ENCODE measurements around the gene RASGRF1. TPM values are rescaled to one million over a fixed set of nuclear protein-coding genes. Genes with fewer than 3 reads are reported as not detected.
A peak's percentile ranks its signal among the peaks of the same experiment; 100 is the strongest.

The RASGRF1 gene
- total and polyA plus RNA-seq, 2 donors (not counting 1 experiment from before 2014, with no cell fraction given): 0.09 TPM; not detected in 1

GRCh38 chr15:79007066-79007465 lies 83.5 kb downstream of the RASGRF1 start:
- DNase-seq (ENCODE audit: low read depth in 2 of 2): peak in 1 of 2 donors; percentile 58
- H3K79me2 ChIP-seq (ENCODE audit: control insufficient read depth, insufficient read depth, low read length): no peaks in the 10 kb centered on the region
- no peaks in the 10 kb centered on the region for H3K9me3 ChIP-seq (ENCODE audit: control insufficient read depth, insufficient read depth, low read depth, low read length)
- TF ChIP-seq, protein P1, sequence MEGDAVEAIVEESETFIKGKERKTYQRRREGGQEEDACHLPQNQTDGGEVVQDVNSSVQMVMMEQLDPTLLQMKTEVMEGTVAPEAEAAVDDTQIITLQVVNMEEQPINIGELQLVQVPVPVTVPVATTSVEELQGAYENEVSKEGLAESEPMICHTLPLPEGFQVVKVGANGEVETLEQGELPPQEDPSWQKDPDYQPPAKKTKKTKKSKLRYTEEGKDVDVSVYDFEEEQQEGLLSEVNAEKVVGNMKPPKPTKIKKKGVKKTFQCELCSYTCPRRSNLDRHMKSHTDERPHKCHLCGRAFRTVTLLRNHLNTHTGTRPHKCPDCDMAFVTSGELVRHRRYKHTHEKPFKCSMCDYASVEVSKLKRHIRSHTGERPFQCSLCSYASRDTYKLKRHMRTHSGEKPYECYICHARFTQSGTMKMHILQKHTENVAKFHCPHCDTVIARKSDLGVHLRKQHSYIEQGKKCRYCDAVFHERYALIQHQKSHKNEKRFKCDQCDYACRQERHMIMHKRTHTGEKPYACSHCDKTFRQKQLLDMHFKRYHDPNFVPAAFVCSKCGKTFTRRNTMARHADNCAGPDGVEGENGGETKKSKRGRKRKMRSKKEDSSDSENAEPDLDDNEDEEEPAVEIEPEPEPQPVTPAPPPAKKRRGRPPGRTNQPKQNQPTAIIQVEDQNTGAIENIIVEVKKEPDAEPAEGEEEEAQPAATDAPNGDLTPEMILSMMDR (conservative IDR thresholded peaks at IDR 0.05 in 1 of 2, IDR thresholded peaks at IDR 0.05 in 1 of 2; ENCODE audit: low read depth in 1 of 2, low read length in 2 of 2): peak; percentile 35 to 70
- no peak for TF ChIP-seq EZH2 (IDR thresholded peaks at IDR 0.05; ENCODE audit: low read length, missing control alignments)
- H4K20me1 ChIP-seq (ENCODE audit: control insufficient read depth, extremely low read depth, insufficient read depth, low read length): no peaks in the 10 kb centered on the region
- no peak overlapping the region for H2AFZ ChIP-seq (ENCODE audit: low read length)
- no peak overlapping the region for H3K4me3 ChIP-seq (replicated peaks in 1 of 4; ENCODE audit: control extremely low read depth in 1 of 4, insufficient read depth in 1 of 4, low read depth in 3 of 4, low read length in 4 of 4)
- no peak overlapping the region for H3K27ac ChIP-seq (ENCODE audit: insufficient read depth, low read length)
- H3K36me3 ChIP-seq (ENCODE audit: control insufficient read depth, insufficient read depth, low read length): no peaks in the 10 kb centered on the region
- H3K9ac ChIP-seq (ENCODE audit: insufficient read depth, low read length): no peak overlapping the region
- H3K4me1 ChIP-seq (ENCODE audit: control insufficient read depth, extremely low read depth, insufficient read depth, low read length): peaks cover 7% of the 10 kb centered on the region
- peaks cover 2% of the 10 kb centered on the region for H3K27me3 ChIP-seq (ENCODE audit: control insufficient read depth, insufficient read depth, low read length)
- no peak overlapping the region for H3K4me2 ChIP-seq (ENCODE audit: extremely low read depth, insufficient read depth, low read length)

- no peak for DNase-seq (ENCODE audit: low read depth in 2 of 2)
- TF ChIP-seq, protein P1 (conservative IDR thresholded peaks at IDR 0.05 in 1 of 2, IDR thresholded peaks at IDR 0.05 in 1 of 2; ENCODE audit: low read depth in 1 of 2, low read length in 2 of 2): no peak
- TF ChIP-seq EZH2 (IDR thresholded peaks at IDR 0.05; ENCODE audit: low read length, missing control alignments): no peak
- Histone ChIP-seq H3K79me2 (ENCODE audit: control insufficient read depth, insufficient read depth, low read length) (no peaks in the 10 kb centered on the region), H3K27ac (ENCODE audit: insufficient read depth, low read length) (no peak overlapping the region), H3K4me1 (ENCODE audit: control insufficient read depth, extremely low read depth, insufficient read depth, low read length) (peaks cover 7% of the 10 kb centered on the region), H3K36me3 (ENCODE audit: control insufficient read depth, insufficient read depth, low read length) (no peaks in the 10 kb centered on the region), H3K4me2 (ENCODE audit: extremely low read depth, insufficient read depth, low read length) (no peak overlapping the region), H3K4me3 (replicated peaks in 1 of 4; ENCODE audit: control extremely low read depth in 1 of 4, insufficient read depth in 1 of 4, low read depth in 3 of 4, low read length in 4 of 4) (no peak overlapping the region), H3K27me3 (ENCODE audit: control insufficient read depth, insufficient read depth, low read length) (no peaks in the 10 kb centered on the region), H3K9me3 (ENCODE audit: control insufficient read depth, insufficient read depth, low read depth, low read length) (no peaks in the 10 kb centered on the region), H3K9ac (ENCODE audit: insufficient read depth, low read length) (no peak overlapping the region), H4K20me1 (ENCODE audit: control insufficient read depth, extremely low read depth, insufficient read depth, low read length) (no peaks in the 10 kb centered on the region), H2AFZ (ENCODE audit: low read length) (no peak overlapping the region)
Observed at GRCh38 chr15:79006071-79006470, 84.5 kb downstream of the RASGRF1 start.

- Histone ChIP-seq H4K20me1 (ENCODE audit: control insufficient read depth, extremely low read depth, insufficient read depth, low read length) (no peaks in the 10 kb centered on the region), H3K27me3 (ENCODE audit: control insufficient read depth, insufficient read depth, low read length) (no peaks in the 10 kb centered on the region), H3K79me2 (ENCODE audit: control insufficient read depth, insufficient read depth, low read length) (no peaks in the 10 kb centered on the region), H3K9me3 (ENCODE audit: control insufficient read depth, insufficient read depth, low read depth, low read length) (no peaks in the 10 kb centered on the region), H3K36me3 (ENCODE audit: control insufficient read depth, insufficient read depth, low read length) (no peaks in the 10 kb centered on the region), H3K4me2 (ENCODE audit: extremely low read depth, insufficient read depth, low read length) (peak overlapping the region; percentile 13), H3K9ac (ENCODE audit: insufficient read depth, low read length) (no peak overlapping the region), H3K4me1 (ENCODE audit: control insufficient read depth, extremely low read depth, insufficient read depth, low read length) (peaks cover 7% of the 10 kb centered on the region), H3K4me3 (replicated peaks in 1 of 4; ENCODE audit: control extremely low read depth in 1 of 4, insufficient read depth in 1 of 4, low read depth in 3 of 4, low read length in 4 of 4) (no peak overlapping the region), H3K27ac (ENCODE audit: insufficient read depth, low read length) (peak overlapping the region; percentile 43), H2AFZ (ENCODE audit: low read length) (peak overlapping the region; percentile 53)
- TF ChIP-seq EZH2 (IDR thresholded peaks at IDR 0.05; ENCODE audit: low read length, missing control alignments): no peak
- TF ChIP-seq, protein P1 (conservative IDR thresholded peaks at IDR 0.05 in 1 of 2, IDR thresholded peaks at IDR 0.05 in 1 of 2; ENCODE audit: low read depth in 1 of 2, low read length in 2 of 2): no peak
- peak; percentile 33 to 88 for DNase-seq (ENCODE audit: low read depth in 2 of 2)
Observed at GRCh38 chr15:79004336-79004735, 86.2 kb downstream of the RASGRF1 start.
